ENCODE data around the gene ARG1.

Gene ARG1

DNA sequence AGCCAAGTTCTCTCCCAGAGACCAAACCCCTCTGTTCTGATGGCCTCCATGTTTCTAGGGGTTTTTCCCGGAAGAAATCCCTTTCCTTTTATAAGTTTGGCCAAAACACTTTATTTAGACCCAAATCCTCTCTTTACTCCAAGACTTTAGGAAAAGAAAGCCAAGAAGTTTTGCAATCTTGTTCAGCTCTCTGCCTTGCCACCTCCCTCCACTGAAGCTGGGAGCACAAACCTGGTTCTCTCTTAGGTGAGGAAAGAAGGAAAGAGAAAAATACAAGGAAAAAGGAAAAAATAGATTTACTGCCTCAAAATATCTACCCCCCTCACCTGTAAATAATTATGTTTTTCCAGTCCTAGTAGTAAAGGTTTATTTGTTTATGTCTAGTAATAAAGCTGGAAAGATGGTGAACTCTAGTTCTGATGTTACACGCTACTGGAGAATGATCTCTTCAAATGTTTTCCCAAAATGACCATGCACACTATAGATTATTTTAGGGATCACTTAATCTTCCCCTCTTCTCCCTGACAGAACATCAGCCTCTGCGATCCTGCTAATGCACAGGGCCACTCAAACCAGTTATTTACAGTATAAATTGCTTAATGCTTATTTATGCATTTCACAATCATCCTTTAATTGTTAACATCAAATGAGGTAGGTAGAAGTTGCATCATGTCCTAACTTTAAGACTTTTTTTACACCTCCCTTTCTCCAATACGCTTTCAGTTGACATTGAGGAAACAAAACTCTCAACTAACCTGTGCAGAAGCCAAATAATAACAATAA, 10.9 kb upstream of the ARG1 start:
- H3K4me3 ChIP-seq (replicated peaks; ENCODE audit: low read depth, low read length): no peak overlapping the region
- no peak for DNase-seq (ENCODE audit: extremely low read depth, low read depth)
- TF ChIP-seq, protein P1, sequence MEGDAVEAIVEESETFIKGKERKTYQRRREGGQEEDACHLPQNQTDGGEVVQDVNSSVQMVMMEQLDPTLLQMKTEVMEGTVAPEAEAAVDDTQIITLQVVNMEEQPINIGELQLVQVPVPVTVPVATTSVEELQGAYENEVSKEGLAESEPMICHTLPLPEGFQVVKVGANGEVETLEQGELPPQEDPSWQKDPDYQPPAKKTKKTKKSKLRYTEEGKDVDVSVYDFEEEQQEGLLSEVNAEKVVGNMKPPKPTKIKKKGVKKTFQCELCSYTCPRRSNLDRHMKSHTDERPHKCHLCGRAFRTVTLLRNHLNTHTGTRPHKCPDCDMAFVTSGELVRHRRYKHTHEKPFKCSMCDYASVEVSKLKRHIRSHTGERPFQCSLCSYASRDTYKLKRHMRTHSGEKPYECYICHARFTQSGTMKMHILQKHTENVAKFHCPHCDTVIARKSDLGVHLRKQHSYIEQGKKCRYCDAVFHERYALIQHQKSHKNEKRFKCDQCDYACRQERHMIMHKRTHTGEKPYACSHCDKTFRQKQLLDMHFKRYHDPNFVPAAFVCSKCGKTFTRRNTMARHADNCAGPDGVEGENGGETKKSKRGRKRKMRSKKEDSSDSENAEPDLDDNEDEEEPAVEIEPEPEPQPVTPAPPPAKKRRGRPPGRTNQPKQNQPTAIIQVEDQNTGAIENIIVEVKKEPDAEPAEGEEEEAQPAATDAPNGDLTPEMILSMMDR (IDR thresholded peaks at IDR 0.05; ENCODE audit: low read depth, low read length, missing control alignments): no peak

DNA sequence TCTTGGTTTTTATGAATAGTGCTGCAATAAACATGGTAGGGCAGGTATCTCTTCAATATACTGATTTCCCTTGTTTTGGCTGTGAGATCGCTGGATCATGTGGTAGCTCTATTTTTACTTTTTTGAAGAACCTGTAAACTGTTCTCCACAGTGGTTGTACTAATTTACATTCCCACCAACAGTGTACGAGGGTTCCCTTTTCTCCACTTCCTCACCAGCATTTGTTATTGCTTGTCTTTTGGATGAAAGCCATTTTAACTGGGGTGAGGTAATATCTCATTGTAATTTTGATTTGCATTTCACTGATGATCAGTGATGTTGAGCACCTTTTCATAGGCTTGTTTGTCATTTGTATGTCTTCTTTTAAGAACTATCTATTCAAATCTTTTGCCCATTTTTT, 8.0 kb upstream of the ARG1 start:
- TF ChIP-seq, protein P1 (IDR thresholded peaks at IDR 0.05; ENCODE audit: low read depth, low read length, missing control alignments): no peak
- no peak for DNase-seq (ENCODE audit: extremely low read depth, low read depth)
- no peak overlapping the region for H3K4me3 ChIP-seq (replicated peaks; ENCODE audit: low read depth, low read length)

DNA sequence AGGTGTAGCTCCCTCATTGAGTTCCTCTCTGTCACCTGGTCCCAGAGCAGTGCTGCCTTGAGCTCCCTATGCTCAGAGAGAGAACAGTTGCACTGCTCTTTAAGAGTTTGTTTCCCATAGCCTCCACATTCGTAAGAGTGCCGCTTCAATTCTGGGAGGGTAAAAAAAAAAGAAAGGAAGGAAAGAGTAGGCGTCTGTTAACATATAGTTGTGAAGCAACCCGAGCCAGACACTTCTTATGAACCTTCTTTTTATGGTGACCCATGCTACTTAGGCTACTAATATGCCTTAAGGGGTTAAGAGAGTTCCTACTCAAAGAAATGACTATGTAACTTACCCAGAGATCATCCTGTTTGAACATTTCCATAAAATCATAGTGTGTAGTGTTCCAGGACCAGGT, 4.3 kb upstream of the ARG1 start:
- H3K4me3 ChIP-seq (replicated peaks; ENCODE audit: low read depth, low read length): no peak overlapping the region
- TF ChIP-seq, protein P1 (IDR thresholded peaks at IDR 0.05; ENCODE audit: low read depth, low read length, missing control alignments): no peak
- no peak for DNase-seq (ENCODE audit: extremely low read depth, low read depth)

DNA sequence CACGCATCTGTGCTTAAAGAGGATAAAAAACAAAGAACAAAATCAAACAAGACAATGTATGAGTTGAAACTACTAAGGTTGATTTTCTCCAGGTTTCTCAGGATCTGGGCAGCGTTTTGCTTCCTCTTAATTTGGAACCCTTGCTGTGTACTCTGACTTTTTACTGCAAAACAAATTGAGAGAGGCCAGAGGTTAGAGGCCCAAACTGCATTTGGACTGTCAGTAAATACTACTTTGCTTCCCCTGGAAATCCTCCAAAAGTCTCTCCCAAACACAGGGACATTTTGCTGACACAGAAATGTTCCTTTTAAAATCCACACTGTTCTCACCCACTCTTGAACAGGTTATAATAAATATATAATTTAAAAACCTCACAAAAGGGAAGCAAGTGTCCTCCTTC, 1.1 kb downstream of the ARG1 start:
- no peak for DNase-seq (ENCODE audit: extremely low read depth, low read depth)
- TF ChIP-seq, protein P1 (IDR thresholded peaks at IDR 0.05; ENCODE audit: low read depth, low read length, missing control alignments): no peak
- no peak overlapping the region for H3K4me3 ChIP-seq (replicated peaks; ENCODE audit: low read depth, low read length)

DNA sequence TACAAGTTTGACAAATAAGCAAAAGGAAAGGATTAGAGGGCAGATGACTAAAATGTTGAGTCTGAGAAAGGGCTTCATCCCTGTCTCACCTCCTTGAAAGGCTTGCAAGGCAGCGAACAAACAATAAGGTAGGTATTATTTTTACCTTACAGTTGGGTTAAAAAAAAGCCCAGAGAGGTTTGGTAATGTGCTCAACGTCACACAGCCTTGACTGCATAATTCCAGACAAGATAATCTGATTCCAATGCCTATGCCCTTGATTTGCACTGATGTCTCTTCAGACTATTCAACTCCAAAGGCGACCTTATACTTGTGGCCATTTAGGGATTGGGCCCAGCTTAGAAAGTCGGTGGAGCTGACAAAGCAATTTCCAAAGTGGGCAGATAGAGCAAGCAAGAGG, 1.7 kb downstream of the ARG1 start:
- no peak for DNase-seq (ENCODE audit: extremely low read depth, low read depth)
- TF ChIP-seq, protein P1 (IDR thresholded peaks at IDR 0.05; ENCODE audit: low read depth, low read length, missing control alignments): no peak
- H3K4me3 ChIP-seq (replicated peaks; ENCODE audit: low read depth, low read length): no peak overlapping the region

DNA sequence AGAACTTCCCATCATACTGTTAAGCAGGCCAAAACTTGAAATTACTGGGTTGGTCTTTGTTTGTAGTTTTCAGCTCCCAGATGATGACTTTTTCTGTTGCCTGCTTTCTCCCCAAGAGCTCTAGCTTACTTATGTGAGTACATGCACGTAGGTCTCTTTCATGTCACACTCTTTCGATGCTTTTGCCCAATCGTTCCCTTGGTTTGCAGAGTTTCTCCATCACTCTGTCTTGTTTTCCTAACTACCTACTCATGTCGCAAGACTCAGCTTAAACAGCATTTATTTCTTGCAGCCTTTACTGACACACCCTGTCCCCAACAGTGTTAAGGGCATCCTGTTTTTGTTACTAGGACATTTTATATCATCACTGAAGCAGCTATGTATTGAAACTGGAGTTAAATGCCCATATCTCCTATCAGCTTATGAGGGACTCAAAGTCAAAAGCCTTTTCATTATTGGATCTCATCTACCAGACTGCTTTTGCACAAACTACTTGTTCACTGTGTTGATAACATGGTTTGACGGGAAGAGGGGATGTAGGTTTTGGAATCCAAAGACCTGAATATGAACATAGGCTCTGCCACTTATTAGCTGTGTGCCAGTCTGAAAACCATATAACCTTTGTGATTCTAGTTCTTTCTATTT, 2.9 kb downstream of the ARG1 start:
- H3K4me3 ChIP-seq (replicated peaks; ENCODE audit: low read depth, low read length): no peak overlapping the region
- DNase-seq (ENCODE audit: extremely low read depth, low read depth): no peak
- TF ChIP-seq, protein P1 (IDR thresholded peaks at IDR 0.05; ENCODE audit: low read depth, low read length, missing control alignments): no peak
